GM13976 (cell line): ENCODE measurements around the gene LCN2.
"Not testable (repeated sequence)": the region's sequence is repeated elsewhere in the genome, so short reads cannot be mapped to it uniquely, and the experiment has no call there.

Source experiments
- DNase-seq: peaks from one replicate; pipeline ENCODE4 v3.0.0; 2012; ENCODE audit warnings: low spot score
- CTCF ChIP-seq: IDR thresholded peaks from 2 replicates; pipeline ENCODE4 v1.5.1; 2012; ENCODE audit warnings: borderline replicate concordance, mild to moderate bottlenecking; ENCODE audit not compliant: insufficient read depth; ENCODE audit errors: extremely low read depth, missing control alignments, control extremely low read depth
- in situ Hi-C: fragments of 300-500 bp; cut with MboI; formaldehyde crosslinking; loops from one replicate; pipeline ENCODE4 v1.12.0; 2022; ENCODE audit warnings: low sequenced_read_pairs, mixed read lengths, inconsistent platforms; ENCODE audit not compliant: unreplicated experiment

LCN2 gene

GRCh38 chr9:128180447-128180846, 31.2 kb downstream of the LCN2 start:
- no peak for DNase-seq
- in situ Hi-C loops = no loop called here
- no peak for TF ChIP-seq CTCF

GRCh38 chr9:128181480-128181879, 32.2 kb downstream of the LCN2 start:
- DNase-seq, in situ Hi-C loops: not testable (repeated sequence)

- in situ Hi-C loops = no loop called here
- TF ChIP-seq CTCF = no peak
- no peak for DNase-seq
Measured at GRCh38 chr9:128182893-128183588, 33.8 kb downstream of the LCN2 start.

GRCh38 chr9:128185979-128186965, 37.0 kb downstream of the LCN2 start:
- TF ChIP-seq CTCF = no peak
- in situ Hi-C loops = no loop called here
- no peak for DNase-seq

- TF ChIP-seq CTCF = no peak
- no peak for DNase-seq
- in situ Hi-C loops = no loop called here
Measured at GRCh38 chr9:128187361-128187760, 38.1 kb downstream of the LCN2 start.

- DNase-seq = no peak
- no peak for TF ChIP-seq CTCF
- in situ Hi-C loops = no loop called here
Measured at GRCh38 chr9:128188209-128188608, 39.0 kb downstream of the LCN2 start.

- in situ Hi-C loops = no loop called here
- DNase-seq = no peak
- no peak for TF ChIP-seq CTCF
Measured at GRCh38 chr9:128190013-128190412, 40.8 kb downstream of the LCN2 start.
